ENCODE data around the gene CLNK.

Gene CLNK

DNA sequence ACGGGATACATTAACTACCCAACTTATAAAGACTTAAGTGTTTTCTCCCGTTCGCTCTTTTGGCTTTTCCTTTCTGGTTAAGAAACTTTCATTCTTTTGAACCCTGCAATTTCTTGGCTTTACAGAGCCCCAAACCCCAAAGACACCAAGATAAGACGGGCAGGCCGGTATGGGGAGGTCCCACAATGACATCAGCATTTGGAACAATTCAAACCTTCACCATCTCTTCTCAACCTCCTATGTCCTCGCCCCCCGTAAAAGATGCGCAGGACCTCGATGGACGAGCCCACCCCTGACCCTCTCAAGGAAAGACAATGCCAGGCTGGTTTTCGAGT lies 228.3 kb downstream of the CLNK start:
- DNase-seq (ENCODE audit: low read depth, low spot score): no peak

- DNase-seq (ENCODE audit: low read depth, low spot score): no peak
These were observed 229.4 kb downstream of the CLNK start for GRCh38 chr4:10455133-10455532.

- DNase-seq (ENCODE audit: low read depth, low spot score): no peak
These were observed 229.8 kb downstream of the CLNK start for GRCh38 chr4:10454726-10455125.

DNA sequence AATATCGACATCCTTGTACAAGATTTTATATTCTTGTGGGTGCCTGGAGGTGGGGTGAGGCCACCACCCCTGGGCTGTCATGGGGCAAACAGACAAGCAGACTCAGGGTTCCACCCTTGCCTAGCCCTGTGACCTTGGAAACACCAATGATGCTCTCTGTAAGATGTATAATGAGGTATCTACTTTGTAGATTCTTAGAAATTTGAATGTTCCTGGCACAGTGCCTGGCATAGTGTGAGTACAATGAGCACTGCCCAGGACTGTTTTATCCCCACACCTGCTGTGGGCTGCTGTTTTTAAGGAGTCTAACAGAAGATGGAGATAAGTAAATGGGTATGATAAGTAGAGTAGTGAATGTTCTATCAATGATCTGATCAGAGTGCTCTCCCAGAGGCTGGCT lies 230.4 kb downstream of the CLNK start:
- DNase-seq (ENCODE audit: low read depth, low spot score): no peak

DNA sequence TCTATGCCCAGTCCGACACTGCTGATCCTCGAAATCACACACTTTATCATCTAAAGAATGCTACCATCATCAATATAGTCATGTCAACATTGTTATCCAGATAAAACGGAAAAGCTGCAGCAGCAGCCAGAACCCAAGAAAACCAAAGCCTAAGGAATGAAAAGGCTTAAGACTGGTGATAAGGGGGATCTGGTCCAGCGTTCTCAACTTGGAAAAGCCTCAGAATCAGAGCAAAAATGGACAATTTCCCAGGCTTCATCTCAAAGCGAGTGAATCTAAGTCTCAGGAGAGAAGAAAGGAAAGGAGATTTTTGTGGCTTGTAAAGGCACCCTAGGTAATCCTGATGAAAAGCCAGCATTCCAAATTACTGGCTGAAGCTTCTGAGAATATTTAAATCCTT lies 235.6 kb downstream of the CLNK start:
- no peak for DNase-seq (ENCODE audit: low read depth, low spot score)

DNA sequence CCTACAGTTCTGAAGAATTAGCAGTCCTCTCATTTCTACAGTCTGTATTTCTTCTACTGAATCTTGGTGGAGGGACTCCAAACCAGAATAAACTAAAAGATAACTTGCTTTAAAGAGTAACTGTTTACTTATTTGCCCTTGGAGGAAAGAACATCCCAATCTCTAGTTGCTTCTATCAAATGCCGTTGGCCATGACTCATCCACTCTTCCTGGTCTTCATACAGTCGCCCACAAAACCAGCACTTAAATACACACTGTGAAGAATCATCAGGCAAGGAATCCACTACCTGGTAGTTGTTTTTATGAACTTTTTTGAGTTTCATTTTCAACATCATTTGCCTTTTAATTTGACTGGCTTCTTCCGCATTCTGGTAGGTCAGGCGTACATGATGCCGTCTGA lies 241.6 kb downstream of the CLNK start:
- no peak for DNase-seq (ENCODE audit: low read depth, low spot score)

DNA sequence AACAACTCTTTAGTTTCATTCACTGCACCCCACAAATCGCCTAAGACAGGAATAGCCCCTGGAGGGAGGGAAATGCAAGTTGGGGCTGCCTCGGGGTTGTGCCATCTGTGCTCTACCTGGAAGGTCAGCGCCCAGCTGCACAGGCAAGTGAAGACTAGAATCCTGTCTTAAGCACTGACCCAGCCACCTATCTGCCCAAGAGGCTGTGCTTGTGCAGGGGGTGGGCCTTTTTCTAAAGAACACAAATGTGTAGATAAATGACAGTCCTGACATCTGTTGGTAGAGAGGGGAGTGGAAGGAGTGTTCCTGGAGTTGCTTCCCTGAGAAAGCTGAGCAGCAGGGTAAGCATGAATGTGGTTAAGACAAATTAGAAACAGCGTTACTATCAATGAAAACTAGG lies 243.1 kb downstream of the CLNK start:
- DNase-seq (ENCODE audit: low read depth, low spot score): no peak

- no peak for DNase-seq (ENCODE audit: low read depth, low spot score)
These were observed 245.6 kb downstream of the CLNK start for GRCh38 chr4:10438924-10439323.

DNA sequence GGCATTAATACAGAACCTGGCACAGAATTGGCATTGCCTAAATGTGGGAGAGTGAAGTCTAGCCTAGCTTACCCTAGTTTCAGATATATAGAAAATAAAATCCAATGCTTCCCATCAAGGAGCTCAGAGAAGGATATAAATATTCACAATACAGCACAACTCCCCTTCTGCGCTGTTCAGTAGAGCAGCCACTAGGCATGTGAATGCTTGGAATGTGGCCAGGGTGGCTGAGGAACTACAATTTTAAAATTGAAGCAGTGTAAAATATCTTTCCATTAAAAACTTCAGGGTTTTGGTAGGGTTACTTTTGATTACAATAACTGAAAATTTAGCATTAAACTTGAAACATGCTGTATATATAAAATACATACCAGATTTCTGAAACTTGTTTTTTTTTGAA lies 246.8 kb downstream of the CLNK start:
- DNase-seq (ENCODE audit: low read depth, low spot score): no peak

Measured in brain pericyte (primary cell).